ENCODE results near the gene ZNF684. TPM values are rescaled to one million over a fixed set of nuclear protein-coding genes. Genes with fewer than 3 reads are reported as not detected.

Gene ZNF684
- total and polyA plus RNA-seq, 2 of the 8 experiments (the other 6 are each of a cell fraction or from before 2014, with no cell fraction given): 2.4 to 9.3 TPM

- POLR2A ChIA-PET (ENCODE audit: partially characterized antibody): no interaction called here
- H2AFZ ChIP-seq (ENCODE audit: low read length): no peak overlapping the region
- no peak overlapping the region for H2BK15ac ChIP-seq (ENCODE audit: low read length)
- H3K18ac ChIP-seq (ENCODE audit: extremely low read depth, low read length): no peak overlapping the region
- no peaks in the 10 kb centered on the region for H3K27me3 ChIP-seq (replicated peaks in 1 of 4; ENCODE audit: control insufficient read depth in 3 of 4, extremely low read depth in 1 of 4, insufficient read depth in 3 of 4, low read length in 3 of 4)
- H3K4me2 ChIP-seq (ENCODE audit: insufficient read depth in 1 of 2, low read depth in 2 of 2, low read length in 2 of 2): no peak overlapping the region
- no peak overlapping the region for H3K14ac ChIP-seq (ENCODE audit: insufficient read length)
- H2BK120ac ChIP-seq (replicated peaks; ENCODE audit: low read depth, low read length): no peak overlapping the region
- no peaks in the 10 kb centered on the region for H3K23me2 ChIP-seq (ENCODE audit: low read depth, low read length)
- H3K79me2 ChIP-seq (ENCODE audit: control insufficient read depth in 1 of 2, insufficient read depth in 2 of 2, low read length in 2 of 2): no peaks in the 10 kb centered on the region
- no peak overlapping the region for H2BK5ac ChIP-seq (ENCODE audit: low read depth, low read length)
- H3K23ac ChIP-seq (ENCODE audit: insufficient read length): no peak overlapping the region
- no peak for TF ChIP-seq MAFK (IDR thresholded peaks at IDR 0.05; ENCODE audit: low read depth, low read length)
- TF ChIP-seq POU5F1 (IDR thresholded peaks at IDR 0.05; ENCODE audit: low read depth, low read length): no peak
- no peak for TF ChIP-seq BACH1 (IDR thresholded peaks at IDR 0.05; ENCODE audit: low read length)
- no peak for TF ChIP-seq GTF2F1 (IDR thresholded peaks at IDR 0.05; ENCODE audit: borderline replicate concordance, low read depth, low read length)
- no peak for TF ChIP-seq JUN (IDR thresholded peaks at IDR 0.05; ENCODE audit: low read depth, low read length)
- no peak for TF ChIP-seq SIRT6 (IDR thresholded peaks at IDR 0.05; ENCODE audit: low read length)
- no peak for TF ChIP-seq KDM1A (IDR thresholded peaks at IDR 0.05; ENCODE audit: borderline replicate concordance, low read length)
- no peak for TF ChIP-seq SRF (IDR thresholded peaks at IDR 0.05; ENCODE audit: low read depth, low read length)
- no peak for TF ChIP-seq EP300 (IDR thresholded peaks at IDR 0.05; ENCODE audit: borderline replicate concordance in 1 of 2, low read depth in 2 of 2, low read length in 2 of 2)
- TF ChIP-seq TCF12 (IDR thresholded peaks at IDR 0.05; ENCODE audit: low read depth, low read length): no peak
- TF ChIP-seq JUND (IDR thresholded peaks at IDR 0.05; ENCODE audit: low read length): no peak
- no peak for TF ChIP-seq EGR1 (IDR thresholded peaks at IDR 0.05; ENCODE audit: borderline replicate concordance, low read depth, low read length)
- no peak for TF ChIP-seq CEBPB (IDR thresholded peaks at IDR 0.05; ENCODE audit: low read depth, low read length)
- TF ChIP-seq RNF2 (IDR thresholded peaks at IDR 0.05; ENCODE audit: borderline replicate concordance, low read depth, low read length, missing control alignments, poor library complexity, severe bottlenecking): no peak
- TF ChIP-seq BRCA1 (IDR thresholded peaks at IDR 0.05; ENCODE audit: low read depth, low read length): no peak
- no peak for TF ChIP-seq RBBP5 (IDR thresholded peaks at IDR 0.05; ENCODE audit: borderline replicate concordance, low read depth, low read length)
- H2AK5ac ChIP-seq (ENCODE audit: low read depth, low read length): no peak overlapping the region
- H3K36me3 ChIP-seq (ENCODE audit: control insufficient read depth in 2 of 4, insufficient read depth in 4 of 4, low read length in 3 of 4): no peaks in the 10 kb centered on the region
- FAIRE-seq (no peak), DNase-seq (ENCODE audit: low read depth in 1 of 2, low spot score in 2 of 2) (no peak)
- no peak overlapping the region for H2BK20ac ChIP-seq (ENCODE audit: low read length)
- H3K4me3 ChIP-seq (ENCODE audit: extremely low read depth in 1 of 4, insufficient read depth in 2 of 4, low read depth in 3 of 4, low read length in 4 of 4): no peak overlapping the region
- no peaks in the 10 kb centered on the region for H3K4me1 ChIP-seq (replicated peaks in 1 of 4; ENCODE audit: control insufficient read depth in 3 of 4, insufficient read depth in 4 of 4, low read length in 3 of 4)
- no peaks in the 10 kb centered on the region for H3K79me1 ChIP-seq (ENCODE audit: low read depth, low read length)
- H3K9me3 ChIP-seq (ENCODE audit: insufficient read depth in 2 of 2, low read depth in 1 of 2, low read length in 1 of 2): peaks cover 0 to 9% of the 10 kb centered on the region in 2 experiments; a peak in 2 of 4 replicates
- no peak overlapping the region for H3K9ac ChIP-seq (replicated peaks in 1 of 4; ENCODE audit: extremely low read depth in 1 of 4, low read depth in 3 of 4, low read length in 3 of 4)
- H4K20me1 ChIP-seq (replicated peaks in 1 of 2; ENCODE audit: control insufficient read depth in 1 of 2, insufficient read depth in 2 of 2, low read length in 2 of 2): no peaks in the 10 kb centered on the region
- no peak overlapping the region for H4K8ac ChIP-seq (ENCODE audit: extremely low read depth, insufficient read depth, low read length)
- no peak overlapping the region for H4K5ac ChIP-seq (ENCODE audit: insufficient read length, low read depth, low read length)
- H3K56ac ChIP-seq (replicated peaks; ENCODE audit: insufficient read length, low read depth, low read length): no peak overlapping the region
- H2BK12ac ChIP-seq (ENCODE audit: low read depth, low read length): no peak overlapping the region
- CTCF ChIA-PET (ENCODE audit: partially characterized antibody): interaction anchor here (1.1 kb wide), 1 partner anchor 74 kb away, joined by 3 read pairs; no protein-coding TSS in a partner anchor
- no peak overlapping the region for H4K91ac ChIP-seq (replicated peaks; ENCODE audit: insufficient read length, low read length)
- H3K27ac ChIP-seq (ENCODE audit: low read depth, low read length): no peak overlapping the region
- H3K4ac ChIP-seq (replicated peaks; ENCODE audit: insufficient read length, low read depth, low read length): no peak overlapping the region
- 92% methylated on average over 5 of the region's 5 CpGs; no CpG with 5 or more reads in 1 of the 2 experiments for WGBS, 2 experiments (ENCODE audit: extremely low coverage in 1 of 2, insufficient coverage in 1 of 2, insufficient read length in 1 of 2, insufficient replicate concordance in 2 of 2, low coverage in 1 of 2, low lambda C conversion rate in 2 of 2, missing lambda C conversion rate in 1 of 2)
These were observed 24.7 kb downstream of the ZNF684 start for GRCh38 chr1:40556121-40556520.

All from H1 (cell line).